GM21737 (cell line): Measurements from ENCODE around the gene C20orf141.
"Not testable (repeated sequence)": the region's sequence is repeated elsewhere in the genome, so short reads cannot be mapped to it uniquely, and the experiment has no call there.

Experiments used
- ATAC-seq: cut with Tn5 transposase; IDR thresholded peaks from one replicate; pipeline ENCODE4 v1.9.1; 2021; ENCODE audit warnings: mild to moderate bottlenecking, moderate library complexity; ENCODE audit not compliant: unreplicated experiment

C20orf141 gene

GRCh38 chr20:2799271-2799670 lies 15.5 kb upstream of the C20orf141 start:
- ATAC-seq, result no peak

- peak; percentile 21 for ATAC-seq
Observed at GRCh38 chr20:2799688-2800520, 14.9 kb upstream of the C20orf141 start.

- peak; percentile 52 for ATAC-seq
Observed at GRCh38 chr20:2800521-2801285, 14.1 kb upstream of the C20orf141 start, which contains the start of gene CPXM1. Gene CPXM1, minus strand, starts transcription at chr20:2800627. Its CDS starts 55 bp downstream, at chr20:2800572.

GRCh38 chr20:2801286-2801728 lies 13.5 kb upstream of the C20orf141 start:
- ATAC-seq, result no peak

- no peak for ATAC-seq
Observed at GRCh38 chr20:2804041-2804828, 10.6 kb upstream of the C20orf141 start.

- ATAC-seq, result no peak
Observed at GRCh38 chr20:2804852-2805688, 9.7 kb upstream of the C20orf141 start.

GRCh38 chr20:2805689-2806350 lies 9.0 kb upstream of the C20orf141 start:
- no peak for ATAC-seq

- ATAC-seq, result no peak
Observed at GRCh38 chr20:2806351-2806701, 8.5 kb upstream of the C20orf141 start.

- ATAC-seq, result no peak
Observed at GRCh38 chr20:2807019-2807418, 7.8 kb upstream of the C20orf141 start.

- ATAC-seq, result not testable (repeated sequence)
Observed at GRCh38 chr20:2807929-2808328, 6.9 kb upstream of the C20orf141 start.

GRCh38 chr20:2809690-2810089 lies 5.1 kb upstream of the C20orf141 start:
- no peak for ATAC-seq

GRCh38 chr20:2812189-2812588 lies 2.6 kb upstream of the C20orf141 start:
- ATAC-seq, result no peak

- ATAC-seq, result no peak
Observed at GRCh38 chr20:2814076-2814475, 711 bp upstream of the C20orf141 start.

GRCh38 chr20:2815242-2815900 lies 584 bp downstream of the C20orf141 start:
- ATAC-seq, result no peak

- ATAC-seq, result no peak
Observed at GRCh38 chr20:2816030-2816582, 1.3 kb downstream of the C20orf141 start, which contains the start of gene TMEM239. Gene TMEM239, plus strand, starts transcription at chr20:2816364. Its CDS starts 191 bp downstream, at chr20:2816555.

- no peak for ATAC-seq
Observed at GRCh38 chr20:2816583-2817340, 2.0 kb downstream of the C20orf141 start.

- no peak for ATAC-seq
Observed at GRCh38 chr20:2817341-2817726, 2.5 kb downstream of the C20orf141 start.
